ENCODE data around the gene SPG21. TPM values are rescaled to one million over a fixed set of nuclear protein-coding genes. Genes with fewer than 3 reads are reported as not detected.

The SPG21 gene
- polyA plus RNA-seq, 1 donor from 2014 or later, result 67.7 TPM

DNA sequence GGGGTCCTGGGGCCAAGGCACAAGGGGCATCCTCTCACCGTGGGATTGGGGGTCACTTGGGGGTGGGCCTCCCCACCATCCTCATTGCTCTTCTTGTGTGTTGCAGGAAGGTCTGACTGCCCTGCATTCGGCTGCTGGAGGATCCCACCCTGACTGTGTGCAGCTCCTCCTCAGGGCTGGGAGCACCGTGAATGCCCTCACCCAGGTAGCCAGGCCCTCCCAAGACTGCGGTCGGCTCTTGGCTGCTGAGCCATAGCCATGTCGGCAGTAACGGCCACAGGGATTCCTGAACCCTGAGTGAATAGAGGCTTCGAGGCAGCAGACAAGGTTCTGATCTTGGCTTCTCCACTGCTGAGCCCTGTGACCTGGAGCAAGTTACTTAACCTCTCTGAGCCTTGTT is 58.3 kb downstream of the SPG21 start:
- Histone ChIP-seq H2AFZ (ENCODE audit: low read depth, low read length) (no peak overlapping the region), H3K9ac (ENCODE audit: low read length) (no peak overlapping the region), H3K36me3 (ENCODE audit: insufficient read depth, low read length) (no peaks in the 10 kb centered on the region), H3K9me3 (ENCODE audit: low read length) (no peaks in the 10 kb centered on the region), H3K27me3 (ENCODE audit: insufficient read depth, low read depth, low read length) (no peaks in the 10 kb centered on the region), H4K20me1 (ENCODE audit: insufficient read depth) (no peaks in the 10 kb centered on the region), H3K79me2 (replicated peaks; ENCODE audit: insufficient read depth, low read length) (no peaks in the 10 kb centered on the region), H3K4me3 (ENCODE audit: low read length) (no peak overlapping the region), H3K27ac (ENCODE audit: low read length) (no peak overlapping the region), H3K4me2 (ENCODE audit: low read length) (no peak overlapping the region), H3F3A (ENCODE audit: insufficient read depth, low read length, poor library complexity, severe bottlenecking) (no peaks in the 10 kb centered on the region), H3K9me2 (ENCODE audit: insufficient read depth, low read length) (no peaks in the 10 kb centered on the region)
- TF ChIP-seq CTCF (IDR thresholded peaks at IDR 0.05; ENCODE audit: poor library complexity, severe bottlenecking) (no peak), MXI1 (conservative IDR thresholded peaks at IDR 0.05; ENCODE audit: poor library complexity, severe bottlenecking) (no peak), POLR2AphosphoS5 (IDR thresholded peaks at IDR 0.05) (no peak), TAF1 (IDR thresholded peaks at IDR 0.05; ENCODE audit: low read depth) (no peak)

DNA sequence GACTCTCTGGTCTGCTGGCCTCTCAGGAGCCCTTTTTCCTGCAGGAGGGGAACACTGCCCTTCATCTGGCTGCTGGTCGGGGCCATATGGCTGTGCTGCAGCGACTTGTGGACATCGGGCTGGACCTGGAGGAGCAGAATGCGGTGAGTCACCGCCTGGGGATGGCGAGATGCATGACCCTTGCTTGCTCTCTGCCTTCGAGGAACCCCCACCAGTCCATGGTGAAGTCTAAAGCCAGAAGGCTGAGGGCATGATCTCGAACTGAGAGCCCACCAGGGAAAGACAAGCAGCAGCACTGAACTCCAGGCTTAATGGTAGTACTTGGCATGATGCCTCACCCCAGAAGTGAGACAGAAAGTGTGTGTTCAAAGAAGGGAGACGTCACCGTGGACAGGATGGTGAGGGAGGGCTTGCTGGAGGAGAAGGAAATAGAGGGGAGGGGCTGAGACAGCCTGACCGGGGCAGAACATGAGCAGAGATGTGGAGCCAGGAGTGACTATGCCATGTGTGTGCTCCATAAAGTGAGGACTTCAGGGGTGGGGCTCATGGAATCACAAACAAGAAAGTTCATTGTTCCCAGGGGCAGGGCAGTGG is 58.8 kb downstream of the SPG21 start:
- Histone ChIP-seq H3F3A (ENCODE audit: insufficient read depth, low read length, poor library complexity, severe bottlenecking) (no peaks in the 10 kb centered on the region), H3K79me2 (replicated peaks; ENCODE audit: insufficient read depth, low read length) (no peaks in the 10 kb centered on the region), H3K4me2 (ENCODE audit: low read length) (no peak overlapping the region), H3K9me3 (ENCODE audit: low read length) (no peaks in the 10 kb centered on the region), H2AFZ (ENCODE audit: low read depth, low read length) (no peak overlapping the region), H4K20me1 (ENCODE audit: insufficient read depth) (no peaks in the 10 kb centered on the region), H3K27ac (ENCODE audit: low read length) (no peak overlapping the region), H3K4me3 (ENCODE audit: low read length) (no peak overlapping the region), H3K9me2 (ENCODE audit: insufficient read depth, low read length) (no peaks in the 10 kb centered on the region), H3K27me3 (ENCODE audit: insufficient read depth, low read depth, low read length) (no peaks in the 10 kb centered on the region), H3K9ac (ENCODE audit: low read length) (no peak overlapping the region), H3K36me3 (ENCODE audit: insufficient read depth, low read length) (no peaks in the 10 kb centered on the region)
- no peak for TF ChIP-seq SMC3 (conservative IDR thresholded peaks at IDR 0.05; ENCODE audit: poor library complexity)
- TF ChIP-seq POLR2AphosphoS5 (IDR thresholded peaks at IDR 0.05), result no peak
- no peak for TF ChIP-seq EZH2 (IDR thresholded peaks at IDR 0.05; ENCODE audit: borderline replicate concordance, insufficient read depth, low read length, poor library complexity, severe bottlenecking)
- TF ChIP-seq CTCF (IDR thresholded peaks at IDR 0.05; ENCODE audit: poor library complexity, severe bottlenecking), result no peak
- TF ChIP-seq EP300 (conservative IDR thresholded peaks at IDR 0.05; ENCODE audit: poor library complexity, severe bottlenecking), result no peak
- no peak for TF ChIP-seq RAD21 (conservative IDR thresholded peaks at IDR 0.05)
- TF ChIP-seq MXI1 (conservative IDR thresholded peaks at IDR 0.05; ENCODE audit: poor library complexity, severe bottlenecking), result no peak
- TF ChIP-seq REST (IDR thresholded peaks at IDR 0.05; ENCODE audit: borderline replicate concordance), result no peak
- no peak for TF ChIP-seq TAF1 (IDR thresholded peaks at IDR 0.05; ENCODE audit: low read depth)
